Cardiac muscle cell (in vitro differentiated cells and primary cell): ENCODE measurements around the gene KHK. TPM values are rescaled to one million over a fixed set of nuclear protein-coding genes. Genes with fewer than 3 reads are reported as not detected.

ENCODE experiments used
- DNase-seq, 2 donors: peaks; one replicate each; pipeline versions ENCODE4 v3.0.0 to v3.0.0-alpha.2; 2010 to 2017; ENCODE audit warnings: low read depth in 1 of 2, low spot score in 1 of 2
- H3K27ac ChIP-seq: fragments of 200-600 bp; sonication (generic); 2 replicates; pipeline ENCODE4 v1.5.1; 2016
- H3K27me3 ChIP-seq: fragments of 200-600 bp; sonication (generic); 2 replicates; pipeline ENCODE4 v1.6.0; 2016; ENCODE audit warnings: control low read depth
- H3K36me3 ChIP-seq: fragments of 200-600 bp; sonication (generic); 2 replicates; pipeline ENCODE4 v1.5.1; 2016; ENCODE audit warnings: control low read depth
- H3K4me1 ChIP-seq: fragments of 200-600 bp; sonication (generic); 2 replicates; pipeline ENCODE4 v1.8.1; 2017; ENCODE audit warnings: low read depth, mild to moderate bottlenecking, mixed run types
- H3K4me3 ChIP-seq: fragments of 200-600 bp; sonication (generic); 2 replicates; pipeline ENCODE4 v1.5.1; 2016; ENCODE audit warnings: mild to moderate bottlenecking
- H3K9me3 ChIP-seq: fragments of 200-600 bp; sonication (generic); 2 replicates; pipeline ENCODE4 v1.5.1; 2017; ENCODE audit warnings: low read depth, mild to moderate bottlenecking, control low read depth
- CTCF ChIP-seq: IDR thresholded peaks from 2 replicates; pipeline ENCODE4 v1.5.1; 2012; ENCODE audit warnings: low read depth, mild to moderate bottlenecking, low read length
- polyA plus RNA-seq: library from polyadenylated mRNA; unstranded; fragments of >200 nt; fragmentation: Nextera tagmentation; extraction: Ambion mirVana; gene quantifications from 2 replicates; pipeline ENCODE4 v1.2.1, GENCODE V29; 2016
- total RNA-seq: library from RNA; depleted of rRNA; stranded (reverse); fragments of >200 nt; gene quantifications from 2 replicates; pipeline ENCODE4 v1.2.3, GENCODE V29; 2016

The KHK gene
- total and polyA plus RNA-seq, 2 experiments from 2014 or later = 9.6 to 12.9 TPM

- H3K27ac ChIP-seq = peak within 1 kb of the TSS; percentile 85
- no peaks in the 10 kb centered on the region for H3K9me3 ChIP-seq
- H3K36me3 ChIP-seq = peaks cover 4% of the 10 kb centered on the region
- peak; percentile 97 to 98 for DNase-seq
- peak; percentile 56 for TF ChIP-seq CTCF
- H3K27me3 ChIP-seq = no peaks in the 10 kb centered on the region
- H3K4me3 ChIP-seq = peak within 1 kb of the TSS; percentile 94
- peaks cover 5% of the 10 kb centered on the region for H3K4me1 ChIP-seq
These were observed 47.6 kb downstream of the KHK start, which contains the start of gene PREB for GRCh38 chr2:27133905-27134780. Gene PREB, minus strand, starts transcription at chr2:27134636. Its CDS starts 215 bp downstream, at chr2:27134421.

DNA sequence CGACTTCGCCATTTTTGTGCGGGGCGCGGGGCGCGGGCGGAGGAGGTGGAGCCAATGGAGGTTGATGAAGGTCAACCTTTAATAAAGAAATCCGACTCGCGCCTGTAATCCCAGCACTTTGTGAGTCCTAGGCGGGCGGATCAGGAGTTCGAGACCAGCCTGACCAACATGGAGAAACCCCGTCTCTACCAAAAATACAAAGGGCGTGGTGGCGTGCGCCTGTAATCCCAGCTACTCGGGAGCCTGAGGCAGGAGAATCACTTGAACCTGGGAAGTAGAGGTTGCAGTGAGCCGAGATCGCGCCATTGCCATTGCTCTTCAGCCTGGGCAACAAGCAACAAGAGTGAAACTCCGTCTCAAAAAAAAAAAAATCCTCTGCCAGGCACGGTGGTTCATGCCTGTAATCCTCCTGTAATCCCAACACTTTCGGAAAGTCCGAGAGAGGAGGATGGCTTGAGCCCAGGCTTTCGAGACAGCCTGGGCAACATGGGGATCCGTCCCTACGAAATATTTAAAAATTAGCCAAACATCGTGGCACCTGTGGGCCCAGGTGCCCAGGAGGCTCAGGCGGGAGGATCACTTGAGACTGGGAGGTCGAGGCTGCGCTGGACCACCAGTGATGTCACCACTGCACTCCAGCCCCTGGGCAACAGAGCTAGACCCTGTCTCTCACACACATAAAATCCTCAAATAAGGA, 48.4 kb downstream of the KHK start:
- Histone ChIP-seq H3K27me3 (no peaks in the 10 kb centered on the region), H3K4me1 (peaks cover 5% of the 10 kb centered on the region), H3K4me3 (no peak overlapping the region), H3K27ac (no peak overlapping the region), H3K9me3 (no peaks in the 10 kb centered on the region), H3K36me3 (peaks cover 4% of the 10 kb centered on the region)
- TF ChIP-seq CTCF = no peak
- no peak for DNase-seq

- Histone ChIP-seq H3K36me3 (peaks cover 4% of the 10 kb centered on the region), H3K9me3 (no peaks in the 10 kb centered on the region), H3K4me1 (peaks cover 5% of the 10 kb centered on the region), H3K4me3 (no peak overlapping the region), H3K27me3 (no peaks in the 10 kb centered on the region), H3K27ac (no peak overlapping the region)
- no peak for DNase-seq
- TF ChIP-seq CTCF = no peak
These were observed 48.9 kb downstream of the KHK start for GRCh38 chr2:27135478-27135955.

DNA sequence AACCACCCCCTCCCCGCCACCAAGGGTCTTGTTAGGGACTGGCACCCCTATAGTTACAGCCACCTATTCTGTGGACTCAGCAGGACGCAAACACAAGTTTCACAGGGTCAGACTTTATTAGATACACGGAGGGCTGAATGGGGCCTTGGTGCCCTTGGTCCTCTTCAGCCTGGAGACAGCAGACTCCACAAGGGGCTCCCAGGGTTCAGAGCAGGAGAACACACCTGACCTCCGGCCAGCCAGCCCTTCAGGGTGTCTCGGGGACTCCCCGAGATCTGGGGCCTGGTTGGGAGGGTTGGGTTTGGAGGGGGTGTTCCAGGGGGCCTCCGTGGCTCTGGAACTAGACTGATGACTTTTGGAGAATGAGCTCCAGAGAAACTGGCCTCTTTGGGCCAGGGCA, 50.2 kb downstream of the KHK start:
- H3K4me3 ChIP-seq = no peak overlapping the region
- no peak overlapping the region for H3K27ac ChIP-seq
- H3K27me3 ChIP-seq = no peaks in the 10 kb centered on the region
- H3K9me3 ChIP-seq = no peaks in the 10 kb centered on the region
- H3K36me3 ChIP-seq = no peaks in the 10 kb centered on the region
- H3K4me1 ChIP-seq = peaks cover 5% of the 10 kb centered on the region
- no peak for TF ChIP-seq CTCF
- DNase-seq = no peak

DNA sequence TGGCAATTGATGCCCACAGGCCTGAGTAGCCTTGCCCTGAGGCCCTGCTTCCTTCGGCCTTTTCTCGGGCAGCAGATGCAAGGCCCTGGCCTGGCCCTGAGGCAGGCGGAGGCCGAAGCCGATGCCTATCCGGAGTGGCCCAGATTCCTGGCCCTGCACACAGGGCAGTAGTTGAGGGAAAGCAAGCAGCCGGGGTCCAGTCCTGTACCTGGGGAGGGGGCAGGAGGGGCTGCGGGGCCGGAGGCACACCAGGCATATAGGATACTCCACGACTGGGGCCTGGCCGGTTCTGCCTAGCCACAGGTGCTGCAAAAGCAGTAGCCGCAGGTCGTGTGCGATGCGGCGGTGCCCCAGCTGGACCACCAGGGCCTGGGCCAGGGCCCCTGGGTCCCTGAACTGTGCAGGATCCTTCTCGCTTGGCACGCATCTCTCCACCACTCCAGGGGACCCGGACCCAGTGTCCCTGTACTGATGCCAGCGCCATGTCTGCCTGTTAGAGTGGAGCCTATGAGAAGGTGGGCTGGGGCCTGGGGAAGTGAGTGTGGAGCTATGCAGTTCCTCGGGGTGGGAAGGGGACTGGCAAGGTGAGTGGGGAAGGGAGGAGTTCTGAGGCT, 50.9 kb downstream of the KHK start:
- Histone ChIP-seq H3K27me3 (no peaks in the 10 kb centered on the region), H3K36me3 (no peaks in the 10 kb centered on the region), H3K4me1 (peaks cover 5% of the 10 kb centered on the region), H3K27ac (no peak overlapping the region), H3K9me3 (no peaks in the 10 kb centered on the region), H3K4me3 (no peak overlapping the region)
- no peak for DNase-seq
- TF ChIP-seq CTCF = no peak
